Natural killer cell (primary cell): ENCODE results near the gene TM9SF4. TPM values are rescaled to one million over a fixed set of nuclear protein-coding genes. Genes with fewer than 3 reads are reported as not detected.

Experiments
- ATAC-seq, 3 donors: fragments of 150-1000 bp in 2 of 3; fragments of 200-7000 bp in 1 of 3; cut with Tn5 transposase; 1 replicate in 1 of 3; 2 replicates in 2 of 3; pipeline ENCODE4 v1.10.0; 2021; ENCODE audit warnings: mild to moderate bottlenecking in 2 of 3, moderate library complexity in 2 of 3
- DNase-seq, 2 donors: peaks; one replicate each; pipeline versions ENCODE4 v3.0.0 to v3.0.0-alpha.2; 2013 to 2021; ENCODE audit warnings: mixed read lengths in 1 of 2
- H3K27ac ChIP-seq: one replicate; pipeline ENCODE4 v1.5.1; 2013; ENCODE audit warnings: mild to moderate bottlenecking, low read length
- H3K27me3 ChIP-seq: one replicate; pipeline ENCODE4 v1.6.1; 2013; ENCODE audit warnings: low read length; ENCODE audit not compliant: control insufficient read depth, insufficient read depth
- H3K36me3 ChIP-seq: one replicate; pipeline ENCODE4 v1.6.1; 2013; ENCODE audit warnings: low read length; ENCODE audit not compliant: control insufficient read depth, insufficient read depth
- H3K4me1 ChIP-seq: one replicate; pipeline ENCODE4 v1.6.1; 2013; ENCODE audit warnings: low read length; ENCODE audit not compliant: control insufficient read depth, insufficient read depth
- H3K4me3 ChIP-seq: one replicate; pipeline ENCODE4 v1.5.1; 2013; ENCODE audit warnings: low read length
- H3K9me3 ChIP-seq: one replicate; pipeline ENCODE4 v1.6.1; 2013; ENCODE audit warnings: low read length; ENCODE audit not compliant: control insufficient read depth, insufficient read depth
- H3K27ac Mint-ChIP-seq, 2 donors: one replicate each; pipeline ENCODE4 v1.8.0; 2022; ENCODE audit warnings: mild to moderate bottlenecking in 2 of 2, mixed read lengths in 2 of 2, moderate library complexity in 1 of 2
- H3K27me3 Mint-ChIP-seq, 2 donors: one replicate each; pipeline ENCODE4 v1.8.0; 2022; ENCODE audit warnings: low read depth in 2 of 2, mixed read lengths in 2 of 2
- H3K36me3 Mint-ChIP-seq: one replicate; pipeline ENCODE4 v1.8.0; 2022; ENCODE audit warnings: mixed read lengths
- H3K4me1 Mint-ChIP-seq, 2 donors: one replicate each; pipeline ENCODE4 v1.8.0; 2022; ENCODE audit warnings: mixed read lengths in 2 of 2
- H3K4me3 Mint-ChIP-seq: one replicate; pipeline ENCODE4 v1.8.0; 2022; ENCODE audit warnings: mild to moderate bottlenecking, moderate library complexity, mixed read lengths
- H3K9me3 Mint-ChIP-seq, 2 donors: one replicate each; pipeline ENCODE4 v1.8.0; 2022; ENCODE audit warnings: mixed read lengths in 2 of 2
- WGBS: methylation state at CpG from one replicate; pipeline ENCODE4 v1.1.7; 2013; ENCODE audit warnings: missing lambda C conversion rate; ENCODE audit not compliant: insufficient coverage; 5-methylcytosine and 5-hydroxymethylcytosine counted together
- intact Hi-C: fragments of 100-400 bp; cut with micrococcal nuclease; formaldehyde crosslinking; loops from one replicate; pipeline ENCODE4 v1.14.2; 2022
- total RNA-seq, 4 donors: library from RNA; stranded (reverse); fragments of 120-200 nt in 1 of 4; gene quantifications; one replicate each; pipeline versions ENCODE4 v1.2.3 to v1.2.4, GENCODE V29; 2013 to 2022
- TF ChIP-seq, protein P1 (sequence below): fragments of 200-600 bp; IDR thresholded peaks from one replicate; pipeline ENCODE4 v1.8.0; 2022; ENCODE audit warnings: antibody characterized with exemption

Gene TM9SF4
- total RNA-seq, 3 donors from 2014 or later (not counting 1 experiment from before 2014, with no cell fraction given), result 35.8 to 42.8 (median 41.2) TPM

DNA sequence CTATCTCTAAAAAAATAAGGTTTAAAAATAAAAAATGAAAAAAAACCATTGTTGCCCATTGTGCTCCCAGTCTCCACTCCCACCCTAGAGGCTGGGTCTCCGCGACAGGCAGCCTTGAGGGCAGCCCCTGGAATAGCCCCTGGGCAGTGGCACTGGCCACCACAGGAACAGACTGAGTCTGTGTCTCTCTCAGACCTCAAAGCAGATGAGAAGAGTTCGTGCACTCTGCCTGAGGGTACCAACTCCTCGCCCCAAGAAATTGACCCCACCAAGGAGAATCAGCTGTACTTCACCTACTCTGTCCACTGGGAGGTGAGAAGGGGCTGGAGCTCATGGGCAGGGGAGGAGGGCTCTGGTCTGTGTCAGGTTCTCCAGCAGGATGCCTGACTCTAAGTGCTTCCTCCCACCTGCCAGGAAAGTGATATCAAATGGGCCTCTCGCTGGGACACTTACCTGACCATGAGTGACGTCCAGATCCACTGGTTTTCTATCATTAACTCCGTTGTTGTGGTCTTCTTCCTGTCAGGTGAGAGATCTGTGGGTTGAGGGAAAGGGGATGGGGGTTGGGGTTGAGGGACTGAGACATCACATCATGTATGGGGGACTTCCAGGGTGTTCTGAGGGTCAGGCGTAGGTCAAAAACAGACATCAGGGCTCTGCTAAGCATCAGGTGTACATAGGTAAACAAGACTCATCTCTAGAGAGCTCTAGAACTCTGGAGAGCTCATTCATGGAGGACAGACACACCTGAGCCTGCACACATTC lies 35.6 kb downstream of the TM9SF4 start:
- Histone ChIP-seq H3K9me3 (no peaks in the 10 kb centered on the region), H3K36me3 (peaks cover 74% of the 10 kb centered on the region), H3K27ac (no peak overlapping the region), H3K4me3 (no peak overlapping the region), H3K27me3 (no peaks in the 10 kb centered on the region), H3K4me1 (no peaks in the 10 kb centered on the region)
- WGBS, result 91% methylated on average over 8 of the region's 8 CpGs
- intact Hi-C loops, result no loop called here
- no peak for ATAC-seq
- TF ChIP-seq, protein P1, sequence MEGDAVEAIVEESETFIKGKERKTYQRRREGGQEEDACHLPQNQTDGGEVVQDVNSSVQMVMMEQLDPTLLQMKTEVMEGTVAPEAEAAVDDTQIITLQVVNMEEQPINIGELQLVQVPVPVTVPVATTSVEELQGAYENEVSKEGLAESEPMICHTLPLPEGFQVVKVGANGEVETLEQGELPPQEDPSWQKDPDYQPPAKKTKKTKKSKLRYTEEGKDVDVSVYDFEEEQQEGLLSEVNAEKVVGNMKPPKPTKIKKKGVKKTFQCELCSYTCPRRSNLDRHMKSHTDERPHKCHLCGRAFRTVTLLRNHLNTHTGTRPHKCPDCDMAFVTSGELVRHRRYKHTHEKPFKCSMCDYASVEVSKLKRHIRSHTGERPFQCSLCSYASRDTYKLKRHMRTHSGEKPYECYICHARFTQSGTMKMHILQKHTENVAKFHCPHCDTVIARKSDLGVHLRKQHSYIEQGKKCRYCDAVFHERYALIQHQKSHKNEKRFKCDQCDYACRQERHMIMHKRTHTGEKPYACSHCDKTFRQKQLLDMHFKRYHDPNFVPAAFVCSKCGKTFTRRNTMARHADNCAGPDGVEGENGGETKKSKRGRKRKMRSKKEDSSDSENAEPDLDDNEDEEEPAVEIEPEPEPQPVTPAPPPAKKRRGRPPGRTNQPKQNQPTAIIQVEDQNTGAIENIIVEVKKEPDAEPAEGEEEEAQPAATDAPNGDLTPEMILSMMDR, result no peak
- H3K9me3 Mint-ChIP-seq, result no peaks in the 10 kb centered on the region
- no peak for DNase-seq
- H3K36me3 Mint-ChIP-seq, result peaks cover 12% of the 10 kb centered on the region
- H3K4me1 Mint-ChIP-seq, result no peaks in the 10 kb centered on the region
- H3K27ac Mint-ChIP-seq, result peak overlapping the region in 1 of 2 donors; percentile 18
- no peaks in the 10 kb centered on the region for H3K27me3 Mint-ChIP-seq
- no peak overlapping the region for H3K4me3 Mint-ChIP-seq

- ATAC-seq (no peak), DNase-seq (no peak)
- TF ChIP-seq, protein P1, result no peak
- no peaks in the 10 kb centered on the region for H3K27me3 ChIP-seq
- Mint-ChIP-seq H3K4me1 (peaks cover 0 to 2% of the 10 kb centered on the region in 2 donors), H3K36me3 (peaks cover 10% of the 10 kb centered on the region), H3K27me3 (no peaks in the 10 kb centered on the region), H3K4me3 (no peak overlapping the region), H3K27ac (no peak overlapping the region), H3K9me3 (no peaks in the 10 kb centered on the region)
- H3K27ac ChIP-seq, result no peak overlapping the region
- no peaks in the 10 kb centered on the region for H3K9me3 ChIP-seq
- H3K4me3 ChIP-seq, result no peak overlapping the region
- WGBS, result 92% methylated on average over 8 of the region's 8 CpGs
- H3K36me3 ChIP-seq, result peaks cover 63% of the 10 kb centered on the region
- no peaks in the 10 kb centered on the region for H3K4me1 ChIP-seq
- intact Hi-C loops, result no loop called here
These were observed 40.2 kb downstream of the TM9SF4 start for GRCh38 chr20:32149566-32150170.

GRCh38 chr20:32150291-32150848 lies 40.9 kb downstream of the TM9SF4 start:
- H3K27me3 Mint-ChIP-seq, result no peaks in the 10 kb centered on the region
- TF ChIP-seq, protein P1, result no peak
- Histone ChIP-seq H3K27ac (no peak overlapping the region), H3K4me3 (no peak overlapping the region), H3K36me3 (peaks cover 57% of the 10 kb centered on the region), H3K27me3 (no peaks in the 10 kb centered on the region), H3K4me1 (peaks cover 3% of the 10 kb centered on the region), H3K9me3 (no peaks in the 10 kb centered on the region)
- ATAC-seq (no peak), DNase-seq (no peak)
- H3K4me1 Mint-ChIP-seq, result peaks cover 0 to 9% of the 10 kb centered on the region in 2 donors
- H3K36me3 Mint-ChIP-seq, result peaks cover 8% of the 10 kb centered on the region
- 93% methylated on average over 7 of the region's 10 CpGs for WGBS
- no peak overlapping the region for H3K4me3 Mint-ChIP-seq
- no peaks in the 10 kb centered on the region for H3K9me3 Mint-ChIP-seq
- H3K27ac Mint-ChIP-seq, result no peak overlapping the region
- intact Hi-C loops, result no loop called here
